Skin of body (tissue), 2 donors: ENCODE data around the gene RNF180. TPM values are rescaled to one million over a fixed set of nuclear protein-coding genes. Genes with fewer than 3 reads are reported as not detected.

Source experiments
- DNase-seq: peaks from one replicate; lab custom pipeline; 2025; lab: John Stamatoyannopoulos, UW
- total RNA-seq: library from RNA; depleted of rRNA; stranded (reverse); fragments of >200 nt; gene quantifications from one replicate; pipeline ENCODE4 v1.2.3, GENCODE V29; 2014

Gene RNF180, protein sequence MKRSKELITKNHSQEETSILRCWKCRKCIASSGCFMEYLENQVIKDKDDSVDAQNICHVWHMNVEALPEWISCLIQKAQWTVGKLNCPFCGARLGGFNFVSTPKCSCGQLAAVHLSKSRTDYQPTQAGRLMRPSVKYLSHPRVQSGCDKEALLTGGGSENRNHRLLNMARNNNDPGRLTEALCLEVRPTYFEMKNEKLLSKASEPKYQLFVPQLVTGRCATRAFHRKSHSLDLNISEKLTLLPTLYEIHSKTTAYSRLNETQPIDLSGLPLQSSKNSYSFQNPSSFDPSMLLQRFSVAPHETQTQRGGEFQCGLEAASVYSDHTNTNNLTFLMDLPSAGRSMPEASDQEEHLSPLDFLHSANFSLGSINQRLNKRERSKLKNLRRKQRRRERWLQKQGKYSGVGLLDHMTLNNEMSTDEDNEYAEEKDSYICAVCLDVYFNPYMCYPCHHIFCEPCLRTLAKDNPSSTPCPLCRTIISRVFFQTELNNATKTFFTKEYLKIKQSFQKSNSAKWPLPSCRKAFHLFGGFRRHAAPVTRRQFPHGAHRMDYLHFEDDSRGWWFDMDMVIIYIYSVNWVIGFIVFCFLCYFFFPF
- total RNA-seq, result 4.6 TPM

- DNase-seq, result no peak
Measured at GRCh38 chr5:64165500-64166200, at the start of gene RNF180. Gene RNF180, plus strand, starts transcription at chr5:64165843. Its CDS starts 34,965 bp downstream, at chr5:64200808.

- DNase-seq, result no peak
Measured at GRCh38 chr5:64125521-64125920, 40.1 kb upstream of the RNF180 start.

GRCh38 chr5:64126202-64126741, 39.4 kb upstream of the RNF180 start:
- DNase-seq, result no peak

DNA sequence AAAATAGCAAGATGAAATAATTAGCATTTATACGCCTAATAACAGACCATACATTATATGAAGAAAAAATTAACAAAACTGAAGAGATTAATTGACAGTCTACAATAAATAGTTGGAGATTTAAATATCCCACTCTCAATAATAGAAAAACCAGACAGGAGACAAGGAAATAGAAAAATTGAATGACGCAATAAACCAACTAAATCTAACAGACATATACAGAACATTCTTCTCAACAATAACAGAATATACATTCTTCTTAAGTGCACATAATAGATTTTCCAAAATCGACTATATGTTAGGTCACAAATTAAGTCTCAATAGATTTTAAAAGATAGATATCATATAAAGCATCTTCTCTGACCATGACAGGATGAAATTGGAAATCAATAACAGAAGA, 25.6 kb upstream of the RNF180 start:
- DNase-seq, result no peak

DNA sequence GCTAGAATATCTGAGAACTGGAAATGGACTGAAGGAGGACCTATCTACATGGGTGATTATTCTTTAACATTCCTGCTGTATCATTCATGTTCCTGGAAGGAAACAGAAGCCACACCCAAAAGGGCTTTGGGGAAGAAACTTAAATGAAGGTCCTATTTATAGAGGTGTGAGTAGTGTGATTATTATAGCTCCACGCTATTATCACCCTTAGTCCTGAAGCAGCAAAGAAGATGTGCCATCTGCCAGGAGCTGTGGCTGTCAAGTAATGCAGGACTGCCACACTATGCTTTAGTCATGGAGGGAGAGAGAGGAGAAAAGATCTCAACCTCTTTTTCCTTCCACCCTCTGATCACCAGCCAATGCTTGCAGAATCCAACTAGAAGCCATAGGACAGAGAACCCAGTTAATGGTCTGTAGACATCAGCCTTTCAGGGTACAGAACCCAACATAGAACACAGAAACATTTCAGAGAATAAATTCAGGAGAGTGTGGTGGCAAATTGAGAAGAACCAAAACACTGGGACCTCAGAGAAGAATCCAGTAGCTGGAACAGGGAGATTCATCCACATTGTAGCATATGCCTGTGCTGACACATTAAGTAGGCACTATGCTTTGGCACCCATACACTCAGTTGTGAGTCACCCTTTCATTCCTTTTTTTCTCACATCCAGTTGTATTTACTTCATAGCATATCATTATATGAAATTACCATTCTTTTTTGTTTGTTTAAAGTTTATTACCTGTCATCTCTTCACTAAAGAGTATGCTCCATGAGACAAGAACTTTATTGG, 21.0 kb upstream of the RNF180 start:
- no peak for DNase-seq

GRCh38 chr5:64145216-64145895, 20.3 kb upstream of the RNF180 start:
- DNase-seq, result no peak

- DNase-seq, result no peak
Measured at GRCh38 chr5:64147379-64147778, 18.3 kb upstream of the RNF180 start.

DNA sequence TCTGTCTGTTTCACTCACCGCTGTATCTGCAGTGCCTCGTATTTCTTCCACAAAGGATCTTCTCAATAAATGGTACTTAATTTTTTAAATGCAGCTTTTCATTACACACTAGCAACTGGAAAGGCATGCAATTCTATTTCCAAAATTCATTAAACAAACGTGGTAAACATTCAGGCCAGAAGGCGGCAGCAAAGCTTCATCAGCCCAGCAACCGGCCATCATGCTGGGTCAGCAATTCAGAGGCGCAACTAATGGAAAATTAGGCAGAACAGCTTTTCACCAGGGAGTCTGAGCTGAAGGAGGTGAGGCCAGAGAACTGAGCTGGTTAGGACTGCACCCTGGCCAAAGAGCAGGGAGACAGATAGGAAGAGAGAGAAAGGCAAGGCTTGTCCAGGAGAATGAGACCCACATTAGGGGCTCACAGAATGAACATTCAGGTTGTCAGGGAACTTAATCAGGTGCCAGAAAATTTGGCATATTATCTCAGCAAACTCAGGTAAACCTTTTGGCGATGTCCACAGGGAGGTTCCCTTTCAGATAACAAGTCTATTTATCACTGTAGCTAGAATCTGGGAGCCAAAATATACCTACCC, 17.7 kb upstream of the RNF180 start:
- DNase-seq, result no peak

- no peak for DNase-seq
Measured at GRCh38 chr5:64149268-64149667, 16.4 kb upstream of the RNF180 start.

DNA sequence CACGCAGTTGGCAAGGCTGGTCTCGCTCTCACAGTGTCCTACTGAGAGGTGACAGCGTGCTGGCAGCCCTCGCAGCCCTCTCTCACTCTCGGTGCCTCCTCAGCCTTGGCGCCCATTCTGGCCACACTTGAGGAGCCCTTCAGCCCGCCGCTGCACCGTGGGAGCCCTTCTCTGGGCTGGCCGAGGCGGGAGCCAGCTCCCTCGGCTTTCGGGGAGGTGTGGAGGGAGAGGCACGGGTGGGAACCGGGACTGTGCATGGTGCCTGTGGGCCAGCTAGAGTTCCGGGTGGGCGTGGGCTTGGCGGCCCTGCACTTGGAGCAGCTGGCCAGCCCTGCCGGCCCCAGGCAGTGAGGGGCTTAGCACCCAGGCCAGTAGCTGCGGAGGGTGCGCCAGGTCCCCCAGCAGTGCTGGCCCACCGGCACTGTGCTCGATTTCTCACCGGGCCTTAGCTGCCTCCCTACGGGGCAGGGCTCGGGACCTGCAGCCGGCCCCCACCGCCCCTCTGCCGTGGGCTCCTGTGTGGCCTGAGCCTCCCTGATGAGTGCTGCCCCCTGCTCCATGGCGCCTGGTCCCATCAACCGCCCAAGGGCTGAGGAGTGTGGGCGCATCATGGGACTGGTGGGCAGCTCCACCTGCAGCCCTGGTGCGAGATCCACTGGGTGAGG, 15.7 kb upstream of the RNF180 start:
- DNase-seq, result no peak

DNA sequence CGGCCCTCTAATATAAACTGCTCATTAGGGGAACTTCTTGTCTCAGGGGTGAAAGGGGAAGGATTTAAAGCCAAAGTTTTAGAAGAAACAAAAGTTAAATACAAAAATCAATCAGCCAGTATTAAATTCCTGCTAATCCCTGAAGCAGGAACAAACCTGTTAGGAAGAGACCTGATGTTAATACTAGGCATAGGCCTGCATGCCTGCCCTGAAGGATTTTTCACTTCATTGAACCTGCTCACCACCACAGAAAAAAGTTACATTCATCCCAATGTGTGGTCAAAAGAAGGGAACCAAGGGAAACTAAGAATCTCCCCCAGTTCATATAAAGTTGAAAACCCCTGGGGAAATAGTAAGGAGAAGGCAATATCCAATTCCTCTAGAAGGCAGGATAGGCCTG, 9.4 kb upstream of the RNF180 start:
- no peak for DNase-seq

GRCh38 chr5:64158827-64159226, 6.8 kb upstream of the RNF180 start:
- no peak for DNase-seq

GRCh38 chr5:64160201-64160600, 5.4 kb upstream of the RNF180 start:
- DNase-seq, result no peak

- DNase-seq, result no peak
Measured at GRCh38 chr5:64161420-64161819, 4.2 kb upstream of the RNF180 start.

DNA sequence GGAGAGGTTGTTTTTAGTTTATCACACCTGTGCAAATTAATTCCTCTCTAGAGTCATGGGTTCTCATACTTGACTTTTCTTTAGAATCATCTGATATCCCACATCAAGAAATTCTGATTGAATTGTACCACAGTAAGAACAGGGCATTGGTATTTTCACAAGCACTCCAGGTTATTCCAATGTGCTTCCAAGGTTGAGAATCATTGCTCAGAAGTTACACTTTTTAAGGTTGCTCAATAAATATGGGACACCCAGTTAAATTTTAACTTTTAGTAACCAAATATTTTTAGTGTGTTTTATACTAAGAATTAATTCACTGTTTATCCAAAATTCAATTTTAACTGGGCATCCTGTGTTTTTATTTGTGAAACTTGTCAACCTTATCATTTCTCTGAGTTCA, 2.5 kb upstream of the RNF180 start:
- DNase-seq, result no peak

GRCh38 chr5:64163746-64164145, 1.9 kb upstream of the RNF180 start:
- DNase-seq, result no peak

GRCh38 chr5:64164166-64164565, 1.5 kb upstream of the RNF180 start:
- DNase-seq, result no peak

DNA sequence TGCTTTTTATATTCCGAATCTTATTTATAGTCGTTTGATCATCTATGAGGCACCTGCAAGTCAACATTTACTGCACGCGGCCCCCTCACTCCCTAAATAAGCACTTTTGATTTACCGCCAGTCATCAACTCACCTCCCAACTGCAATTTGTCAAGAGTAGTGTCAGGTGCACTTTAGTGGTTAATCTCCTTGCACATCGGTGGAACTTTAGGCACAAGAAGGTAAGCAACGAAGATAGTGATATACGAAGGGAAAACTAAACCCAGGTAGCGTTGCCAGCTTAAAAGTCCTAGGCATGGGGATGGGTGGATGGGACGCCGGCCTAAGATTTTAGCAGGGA, 513 bp upstream of the RNF180 start:
- DNase-seq, result no peak

GRCh38 chr5:64166201-64166959, 737 bp downstream of the RNF180 start:
- no peak for DNase-seq
